ENCODE measurements around the gene SSPN. TPM values are rescaled to one million over a fixed set of nuclear protein-coding genes. Genes with fewer than 3 reads are reported as not detected.

Gene SSPN
- polyA plus RNA-seq, 1 donor from 2014 or later, result 0.26 TPM

- TF ChIP-seq MXI1 (conservative IDR thresholded peaks at IDR 0.05; ENCODE audit: poor library complexity, severe bottlenecking) (no peak), CTCF (IDR thresholded peaks at IDR 0.05; ENCODE audit: poor library complexity, severe bottlenecking) (no peak), POLR2AphosphoS5 (IDR thresholded peaks at IDR 0.05) (no peak), REST (IDR thresholded peaks at IDR 0.05; ENCODE audit: borderline replicate concordance) (no peak), TAF1 (IDR thresholded peaks at IDR 0.05; ENCODE audit: low read depth) (no peak), EP300 (conservative IDR thresholded peaks at IDR 0.05; ENCODE audit: poor library complexity, severe bottlenecking) (no peak), SMC3 (conservative IDR thresholded peaks at IDR 0.05; ENCODE audit: poor library complexity) (no peak), RAD21 (conservative IDR thresholded peaks at IDR 0.05) (no peak), EZH2 (IDR thresholded peaks at IDR 0.05; ENCODE audit: borderline replicate concordance, insufficient read depth, low read length, poor library complexity, severe bottlenecking) (no peak)
- no peaks in the 10 kb centered on the region for H3K27me3 ChIP-seq (ENCODE audit: insufficient read depth, low read depth, low read length)
- H3F3A ChIP-seq (ENCODE audit: insufficient read depth, low read length, poor library complexity, severe bottlenecking), result no peaks in the 10 kb centered on the region
- no peaks in the 10 kb centered on the region for H3K79me2 ChIP-seq (replicated peaks; ENCODE audit: insufficient read depth, low read length)
- H3K9me2 ChIP-seq (ENCODE audit: insufficient read depth, low read length), result no peaks in the 10 kb centered on the region
- no peaks in the 10 kb centered on the region for H4K20me1 ChIP-seq (ENCODE audit: insufficient read depth)
- H3K4me3 ChIP-seq (ENCODE audit: low read length), result no peak overlapping the region
- H3K9me3 ChIP-seq (ENCODE audit: low read length), result no peaks in the 10 kb centered on the region
- H3K9ac ChIP-seq (ENCODE audit: low read length), result no peak overlapping the region
- H3K27ac ChIP-seq (ENCODE audit: low read length), result no peak overlapping the region
- no peak overlapping the region for H3K4me2 ChIP-seq (ENCODE audit: low read length)
- no peaks in the 10 kb centered on the region for H3K36me3 ChIP-seq (ENCODE audit: insufficient read depth, low read length)
- no peak overlapping the region for H2AFZ ChIP-seq (ENCODE audit: low read depth, low read length)
These were observed 22.3 kb upstream of the SSPN start for GRCh38 chr12:26172946-26173552.

- Histone ChIP-seq H3K36me3 (ENCODE audit: insufficient read depth, low read length) (no peaks in the 10 kb centered on the region), H3K27ac (ENCODE audit: low read length) (no peak overlapping the region), H3K27me3 (ENCODE audit: insufficient read depth, low read depth, low read length) (no peaks in the 10 kb centered on the region), H3K9me3 (ENCODE audit: low read length) (no peaks in the 10 kb centered on the region), H3K9me2 (ENCODE audit: insufficient read depth, low read length) (no peaks in the 10 kb centered on the region), H3F3A (ENCODE audit: insufficient read depth, low read length, poor library complexity, severe bottlenecking) (no peaks in the 10 kb centered on the region), H3K4me3 (ENCODE audit: low read length) (no peak overlapping the region), H3K4me2 (ENCODE audit: low read length) (no peak overlapping the region), H3K79me2 (replicated peaks; ENCODE audit: insufficient read depth, low read length) (no peaks in the 10 kb centered on the region), H2AFZ (ENCODE audit: low read depth, low read length) (no peak overlapping the region), H4K20me1 (ENCODE audit: insufficient read depth) (no peaks in the 10 kb centered on the region), H3K9ac (ENCODE audit: low read length) (no peak overlapping the region)
- TF ChIP-seq POLR2AphosphoS5 (IDR thresholded peaks at IDR 0.05) (no peak), SMC3 (conservative IDR thresholded peaks at IDR 0.05; ENCODE audit: poor library complexity) (no peak), TAF1 (IDR thresholded peaks at IDR 0.05; ENCODE audit: low read depth) (no peak), EP300 (conservative IDR thresholded peaks at IDR 0.05; ENCODE audit: poor library complexity, severe bottlenecking) (no peak), CTCF (IDR thresholded peaks at IDR 0.05; ENCODE audit: poor library complexity, severe bottlenecking) (no peak), RAD21 (conservative IDR thresholded peaks at IDR 0.05) (no peak), EZH2 (IDR thresholded peaks at IDR 0.05; ENCODE audit: borderline replicate concordance, insufficient read depth, low read length, poor library complexity, severe bottlenecking) (no peak), REST (IDR thresholded peaks at IDR 0.05; ENCODE audit: borderline replicate concordance) (no peak), MXI1 (conservative IDR thresholded peaks at IDR 0.05; ENCODE audit: poor library complexity, severe bottlenecking) (no peak)
These were observed 18.6 kb upstream of the SSPN start for GRCh38 chr12:26176725-26177124.

Measured in neural cell (in vitro differentiated cells).